Fibroblast of skin of right quadriceps (primary cell): ENCODE data around the gene TMEM139.
"Not testable (repeated sequence)": the region's sequence is repeated elsewhere in the genome, so short reads cannot be mapped to it uniquely, and the experiment has no call there.

Experiments used
- DNase-seq: peaks from one replicate; pipeline ENCODE4 v3.0.0-alpha.2; 2013

TMEM139 gene

GRCh38 chr7:143261901-143262300, 22.9 kb upstream of the TMEM139 start:
- no peak for DNase-seq

DNA sequence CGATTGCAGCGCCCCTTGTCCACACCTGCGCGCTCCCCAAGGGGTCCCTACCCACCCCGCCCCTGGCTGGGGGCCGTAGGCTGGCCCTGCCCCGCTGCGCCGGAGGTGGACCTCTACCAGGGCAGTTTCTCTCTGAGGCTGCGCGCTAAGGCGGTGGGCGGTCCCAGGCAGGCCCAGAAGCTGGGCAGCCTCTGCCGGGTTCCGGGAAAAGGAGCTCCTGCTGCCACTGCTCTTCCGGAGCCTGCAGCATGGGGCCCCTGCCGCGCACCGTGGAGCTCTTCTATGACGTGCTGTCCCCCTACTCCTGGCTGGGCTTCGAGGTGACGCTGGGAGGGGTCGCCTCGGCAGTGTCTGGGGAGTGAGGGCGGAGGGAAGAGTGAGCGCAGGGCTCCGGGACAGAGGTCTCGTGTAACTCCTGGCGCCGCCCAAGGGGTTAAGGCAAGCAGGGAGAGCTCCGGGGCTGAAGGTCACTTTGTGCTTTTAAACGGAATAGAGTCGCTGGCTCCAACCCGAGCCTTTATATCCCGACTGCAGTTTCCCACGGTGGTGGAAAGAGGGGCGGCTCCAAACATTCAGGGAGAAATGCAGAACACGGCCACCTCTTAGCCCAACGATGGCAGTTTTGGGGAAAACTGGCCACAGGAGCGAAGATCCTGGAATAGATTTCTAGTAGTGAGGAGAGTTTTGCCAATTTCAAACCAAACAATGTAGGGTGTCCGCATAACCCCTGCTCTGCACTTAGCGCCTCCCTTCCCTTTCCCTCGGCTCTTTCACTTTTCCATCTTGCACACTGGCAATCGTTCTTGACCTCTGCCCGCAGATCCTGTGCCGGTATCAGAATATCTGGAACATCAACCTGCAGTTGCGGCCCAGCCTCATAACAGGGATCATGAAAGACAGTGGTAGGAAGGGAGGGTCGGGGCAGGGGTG, 21.2 kb upstream of the TMEM139 start, which contains the start of gene GSTK1:
TSS of gene GSTK1 (plus strand) at position 176 of the 930 bp plus-strand sequence. CDS start at position 249, 73 bp downstream.
- DNase-seq: peak; percentile 67

- DNase-seq: not testable (repeated sequence)
These were observed 20.6 kb upstream of the TMEM139 start for GRCh38 chr7:143264196-143264568.

DNA sequence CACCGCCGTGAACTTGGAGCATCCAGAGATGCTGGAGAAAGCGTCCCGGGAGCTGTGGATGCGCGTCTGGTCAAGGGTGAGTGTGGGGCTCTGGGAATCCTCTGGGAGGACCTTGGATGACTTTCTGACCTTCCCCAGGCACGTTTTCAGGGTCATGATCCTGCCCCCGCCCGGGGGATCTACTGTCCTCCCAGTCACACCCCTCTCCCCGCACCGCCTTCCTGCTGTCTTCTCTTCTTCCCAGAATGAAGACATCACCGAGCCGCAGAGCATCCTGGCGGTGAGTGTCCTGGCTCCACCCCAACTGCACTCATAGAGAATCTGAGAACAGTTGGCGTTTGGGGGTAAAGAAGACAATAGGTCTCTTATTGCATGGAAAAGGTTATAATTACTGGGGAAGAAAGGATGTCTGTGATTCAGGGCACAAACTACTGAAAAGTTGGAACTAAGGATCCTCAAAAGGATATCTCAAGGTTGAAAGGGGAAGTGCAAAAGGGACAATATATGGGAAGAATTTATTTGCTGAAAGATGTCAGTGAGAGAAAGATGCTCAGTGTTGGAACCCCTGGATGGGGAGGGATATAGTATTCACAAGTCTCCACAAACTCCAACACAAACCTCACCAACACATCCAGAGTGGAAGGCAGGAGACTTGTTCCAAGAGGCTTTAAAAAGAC, 19.6 kb upstream of the TMEM139 start:
- no peak for DNase-seq

DNA sequence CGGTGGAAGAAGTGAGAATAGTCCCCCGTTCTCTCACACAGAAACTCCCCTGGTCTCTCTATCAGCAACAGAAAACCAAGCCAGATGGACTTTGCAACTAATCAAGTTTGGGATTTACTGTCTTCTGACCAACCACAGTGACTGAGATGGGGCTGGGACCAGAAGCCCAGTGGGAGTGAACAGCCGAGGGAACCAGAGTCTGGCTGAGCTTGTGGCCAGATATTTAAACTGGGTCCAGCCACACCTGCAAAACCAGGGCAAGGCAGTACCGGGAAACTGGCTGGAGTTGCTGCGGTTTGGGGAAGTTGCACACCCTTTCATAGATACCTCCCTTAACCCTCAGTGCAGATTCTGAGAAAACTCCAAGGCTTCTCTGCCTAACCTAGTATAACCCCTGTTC, 15.5 kb upstream of the TMEM139 start:
- DNase-seq: no peak

DNA sequence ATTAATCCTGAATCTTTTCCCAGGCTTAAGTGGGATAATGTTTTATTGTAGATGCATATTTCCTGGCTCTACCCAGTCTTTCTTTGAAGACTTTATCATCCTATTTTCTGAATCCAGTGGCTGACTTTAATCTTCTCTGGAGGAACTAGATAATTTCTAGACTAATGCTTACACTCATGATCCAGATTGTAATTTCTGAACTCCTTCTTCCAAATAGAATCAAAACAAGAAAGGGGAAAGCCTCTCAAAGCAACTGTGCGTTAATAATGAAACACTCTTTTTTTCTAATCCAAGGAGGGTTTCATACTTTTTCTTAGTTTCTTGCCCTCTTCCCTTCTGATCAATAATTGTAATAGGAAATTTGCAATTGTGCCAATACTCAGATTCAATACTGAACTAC, 13.5 kb upstream of the TMEM139 start:
- no peak for DNase-seq

DNA sequence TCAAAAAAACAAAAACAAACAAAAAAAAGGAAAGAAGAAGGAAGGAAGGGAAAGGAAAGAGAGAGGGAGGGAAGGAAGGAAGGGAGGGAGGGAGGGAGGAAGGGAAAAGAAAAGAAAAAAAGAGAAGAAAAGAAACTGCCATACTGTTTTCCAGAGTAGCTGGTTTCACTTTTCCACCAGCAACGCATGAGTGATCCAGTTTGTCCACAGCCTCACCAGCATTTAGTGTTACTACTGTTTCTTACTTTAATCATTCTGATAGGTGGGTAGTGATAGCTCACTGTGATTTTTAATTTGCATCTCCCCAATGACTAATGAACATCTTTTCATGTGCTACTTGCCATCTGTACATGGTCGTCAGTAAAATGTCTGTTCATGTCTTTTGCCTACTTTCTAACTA, 11.9 kb upstream of the TMEM139 start:
- no peak for DNase-seq

GRCh38 chr7:143279186-143280098, 5.3 kb upstream of the TMEM139 start:
- DNase-seq: peak; percentile 58

GRCh38 chr7:143280160-143280559, 4.6 kb upstream of the TMEM139 start:
- no peak for DNase-seq

GRCh38 chr7:143280566-143280965, 4.2 kb upstream of the TMEM139 start:
- no peak for DNase-seq

DNA sequence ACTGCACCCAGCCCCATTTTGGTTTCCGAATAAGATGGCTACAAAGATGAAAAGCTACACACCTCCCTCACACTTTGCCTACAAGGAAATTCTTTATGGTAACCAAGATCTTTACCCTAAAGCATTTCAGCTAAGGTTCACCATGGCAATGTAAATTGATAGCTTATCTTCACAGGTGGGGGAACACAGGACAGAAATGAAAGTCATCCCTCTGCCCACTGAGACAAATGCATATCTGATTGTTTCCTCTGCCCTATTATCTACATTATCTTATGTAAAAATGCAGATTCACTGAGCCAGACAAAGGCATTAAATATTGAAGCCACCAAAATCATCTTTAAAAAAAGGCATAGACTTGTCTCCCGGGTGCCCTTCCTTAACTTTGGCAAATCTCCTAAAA, 3.2 kb upstream of the TMEM139 start:
- no peak for DNase-seq

- DNase-seq: no peak
These were observed 2.6 kb upstream of the TMEM139 start for GRCh38 chr7:143282124-143282523.

- DNase-seq: no peak
These were observed 1.4 kb upstream of the TMEM139 start for GRCh38 chr7:143283381-143283780.

DNA sequence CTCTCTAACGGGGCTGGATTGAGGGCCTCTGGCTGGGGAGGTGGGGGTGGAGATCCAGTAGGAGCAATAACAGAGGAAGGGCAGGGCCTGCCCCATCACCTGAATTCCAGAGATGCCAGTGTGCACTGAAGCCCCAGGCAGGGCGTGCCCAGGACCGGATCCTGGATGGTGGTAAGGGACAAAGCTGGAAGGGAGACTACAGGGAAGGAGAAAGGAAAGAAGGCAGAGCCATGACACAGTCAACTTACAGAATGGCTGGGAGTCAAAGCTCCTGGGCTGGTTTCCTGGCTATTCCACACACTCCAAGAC, 666 bp downstream of the TMEM139 start:
- DNase-seq: no peak

DNA sequence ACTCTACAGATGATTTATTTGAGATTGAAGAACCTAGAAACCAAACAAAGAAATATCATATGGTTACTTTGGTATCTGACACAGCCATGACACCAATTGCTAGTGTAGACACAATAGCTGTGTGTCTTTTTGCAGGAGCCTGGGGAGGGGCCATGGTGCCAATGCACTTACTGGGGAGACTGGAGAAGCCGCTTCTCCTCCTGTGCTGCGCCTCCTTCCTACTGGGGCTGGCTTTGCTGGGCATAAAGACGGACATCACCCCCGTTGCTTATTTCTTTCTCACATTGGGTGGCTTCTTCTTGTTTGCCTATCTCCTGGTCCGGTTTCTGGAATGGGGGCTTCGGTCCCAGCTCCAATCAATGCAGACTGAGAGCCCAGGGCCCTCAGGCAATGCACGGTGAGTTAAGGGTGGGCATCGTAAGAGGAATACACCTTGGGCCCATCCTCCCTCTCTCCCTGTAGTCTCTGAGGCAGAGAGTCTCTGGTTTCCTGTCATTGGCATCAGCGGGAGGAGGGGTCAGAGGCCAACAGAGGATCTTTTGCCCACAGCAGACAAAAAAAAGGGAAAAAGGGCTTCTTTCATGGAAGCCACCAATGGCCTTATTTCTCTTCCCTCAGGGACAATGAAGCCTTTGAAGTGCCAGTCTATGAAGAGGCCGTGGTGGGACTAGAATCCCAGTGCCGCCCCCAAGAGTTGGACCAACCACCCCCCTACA, 1.2 kb downstream of the TMEM139 start:
- DNase-seq: no peak

- DNase-seq: no peak
These were observed 1.7 kb downstream of the TMEM139 start for GRCh38 chr7:143286522-143286890.

DNA sequence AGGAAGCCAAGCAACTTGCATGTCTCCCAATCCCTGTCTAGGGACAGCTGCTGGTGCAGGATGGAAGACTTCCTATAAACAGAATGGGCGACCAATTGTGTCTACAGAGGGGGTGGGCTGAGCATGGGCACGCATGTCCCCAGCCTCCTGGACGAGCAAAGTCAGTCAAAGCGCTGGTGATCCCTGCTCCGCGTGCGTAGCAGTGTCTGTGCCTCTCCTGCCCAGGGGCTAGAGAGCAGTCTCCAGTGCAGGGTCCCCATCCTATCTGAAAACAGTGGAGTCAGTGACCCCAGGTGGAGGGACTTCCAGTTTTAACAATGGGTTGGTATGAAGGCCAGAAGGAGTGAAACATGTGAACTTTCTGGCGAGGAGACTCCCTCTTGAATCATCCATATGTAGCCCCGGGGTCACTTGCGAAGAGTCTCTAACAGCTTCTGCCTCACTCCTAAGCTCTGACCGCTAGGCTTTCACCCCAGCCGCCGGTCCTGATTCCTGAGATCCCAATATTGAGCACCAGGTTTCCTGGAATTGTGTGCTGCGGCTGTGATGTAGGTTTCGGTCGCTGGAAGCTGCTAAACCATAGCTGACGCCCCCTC, 2.7 kb downstream of the TMEM139 start:
- no peak for DNase-seq

GRCh38 chr7:143287935-143288826, 3.4 kb downstream of the TMEM139 start, which contains the start of gene CASP2:
CASP2 (plus strand) TSS chr7:143288351; CDS start chr7:143288456, 105 bp downstream.
- DNase-seq: peak; percentile 98

- no peak for DNase-seq
These were observed 4.1 kb downstream of the TMEM139 start for GRCh38 chr7:143288836-143289235.

- no peak for DNase-seq
These were observed 4.7 kb downstream of the TMEM139 start for GRCh38 chr7:143289421-143289820.

GRCh38 chr7:143289888-143290287, 5.1 kb downstream of the TMEM139 start:
- DNase-seq: not testable (repeated sequence)
